Gastroesophageal sphincter (tissue), 3 donors: ENCODE measurements around the gene TMEM209.

ENCODE experiments used
- CTCF ChIP-seq, 4 experiments: fragments of 200-600 bp in 2 of 4; fragments of 450-650 bp in 2 of 4; sonication (generic) in 1 of 4; IDR thresholded peaks; one replicate each; pipeline ENCODE4 v1.5.1; 2017 to 2019; ENCODE audit warnings: antibody characterized with exemption in 4 of 4, mild to moderate bottlenecking in 2 of 4, moderate library complexity in 2 of 4
- EP300 ChIP-seq: sonication (generic); formaldehyde crosslinking; IDR thresholded peaks from one replicate; pipeline ENCODE4 v1.6.1; 2017; ENCODE audit warnings: antibody characterized with exemption, mild to moderate bottlenecking
- POLR2A ChIP-seq, 2 donors: fragments of 450-650 bp; IDR thresholded peaks; one replicate each; pipeline ENCODE4 v1.6.1; 2017; ENCODE audit warnings: antibody characterized with exemption in 2 of 2, mild to moderate bottlenecking in 2 of 2, moderate library complexity in 1 of 2
- POLR2AphosphoS5 ChIP-seq: sonication (generic); formaldehyde crosslinking; IDR thresholded peaks from one replicate; pipeline ENCODE4 v1.6.1; 2017; ENCODE audit warnings: antibody characterized with exemption

GRCh38 chr7:130218806-130219620, 13.8 kb upstream of the TMEM209 start:
- TF ChIP-seq POLR2A (IDR thresholded peaks at IDR 0.05) = no peak
- no peak for TF ChIP-seq POLR2AphosphoS5
- no peak for TF ChIP-seq CTCF (IDR thresholded peaks at IDR 0.05)
- no peak for TF ChIP-seq EP300
